DOHH2 (cell line): ENCODE results near the gene RBKS.

ENCODE experiments used
- H3F3A ChIP-seq: fragments of 200-600 bp; sonication (generic), shearing (Covaris generic); 2 replicates; pipeline ENCODE4 v1.6.0; 2016; ENCODE audit warnings: antibody characterized with exemption, mild to moderate bottlenecking; ENCODE audit not compliant: control insufficient read depth, insufficient read depth
- H3K27ac ChIP-seq: fragments of 200-600 bp; sonication (generic); 2 replicates; pipeline ENCODE4 v1.5.1; 2014; ENCODE audit warnings: low read depth, mild to moderate bottlenecking, low read length, moderate library complexity
- H3K27me3 ChIP-seq: fragments of 200-600 bp; sonication (generic); 2 replicates; pipeline ENCODE4 v1.6.1; 2014; ENCODE audit warnings: mild to moderate bottlenecking, low read length, mixed read lengths; ENCODE audit not compliant: control insufficient read depth
- H3K36me3 ChIP-seq: fragments of 200-600 bp; sonication (generic); 2 replicates; pipeline ENCODE4 v1.6.1; 2014; ENCODE audit warnings: mild to moderate bottlenecking, low read length, moderate library complexity, mixed read lengths; ENCODE audit not compliant: control insufficient read depth
- H3K4me1 ChIP-seq: fragments of 200-600 bp; sonication (generic); 2 replicates; pipeline ENCODE4 v1.6.1; 2014; ENCODE audit warnings: mild to moderate bottlenecking, low read length, mixed read lengths; ENCODE audit not compliant: control insufficient read depth
- H3K4me2 ChIP-seq: fragments of 200-600 bp; sonication (generic); 2 replicates; pipeline ENCODE4 v1.6.0; 2014; ENCODE audit warnings: mild to moderate bottlenecking, low read length, moderate library complexity
- H3K4me3 ChIP-seq: fragments of 200-600 bp; sonication (generic); 2 replicates; pipeline ENCODE4 v1.5.1; 2014; ENCODE audit warnings: mild to moderate bottlenecking, low read length, mixed read lengths
- H3K79me2 ChIP-seq: fragments of 200-600 bp; sonication (generic); 2 replicates; pipeline ENCODE4 v1.6.1; 2014; ENCODE audit warnings: mild to moderate bottlenecking, low read length, mixed read lengths; ENCODE audit not compliant: control insufficient read depth
- H3K9me2 ChIP-seq: fragments of 200-600 bp; sonication (generic); replicated peaks from 2 replicates; pipeline ENCODE4 v1.6.1; 2014; ENCODE audit warnings: mild to moderate bottlenecking, low read length, mixed read lengths; ENCODE audit not compliant: control insufficient read depth
- H3K9me3 ChIP-seq: fragments of 200-600 bp; sonication (generic); 2 replicates; pipeline ENCODE4 v1.6.1; 2014; ENCODE audit warnings: antibody characterized with exemption, low read length, mixed read lengths; ENCODE audit not compliant: control insufficient read depth, insufficient read depth
- H4K20me1 ChIP-seq: fragments of 200-600 bp; sonication (generic); 2 replicates; pipeline ENCODE4 v1.6.0; 2014; ENCODE audit warnings: low read depth, mild to moderate bottlenecking, antibody characterized with exemption, low read length, moderate library complexity; ENCODE audit not compliant: control insufficient read depth, insufficient read depth
- EZH2phosphoT487 ChIP-seq: fragments of 200-600 bp; sonication (generic); IDR thresholded peaks from 2 replicates; pipeline ENCODE4 v1.6.1; 2017; ENCODE audit warnings: borderline replicate concordance, mild to moderate bottlenecking, antibody characterized with exemption, low read length, moderate library complexity, mixed read lengths
- TF ChIP-seq, protein P1 (sequence below): fragments of 200-600 bp; sonication (generic); IDR thresholded peaks from one replicate; pipeline ENCODE4 v1.5.1; 2014; ENCODE audit warnings: antibody characterized with exemption, mild to moderate bottlenecking, low read depth, low read length; ENCODE audit not compliant: poor library complexity, severe bottlenecking

The RBKS gene

DNA sequence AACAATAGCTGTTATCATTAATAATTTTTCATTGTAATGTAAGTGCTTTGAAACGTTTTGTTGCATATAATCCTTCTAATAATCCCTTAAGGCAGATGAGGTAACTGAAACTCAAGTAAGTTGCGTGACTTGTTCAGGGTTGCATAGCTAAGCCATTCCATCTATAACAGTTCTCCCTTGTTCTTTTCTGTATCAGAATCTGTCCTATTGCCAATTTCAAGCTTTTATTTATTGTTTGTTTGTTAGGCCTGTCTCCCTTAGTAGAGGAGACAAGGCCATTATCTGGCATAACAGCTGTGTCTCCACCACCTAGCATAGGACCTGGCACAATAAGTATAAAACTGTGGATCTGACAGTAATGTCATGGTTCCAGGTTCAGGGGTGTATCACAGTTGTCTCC, 19.7 kb upstream of the RBKS start:
- H3K27me3 ChIP-seq: no peaks in the 10 kb centered on the region
- no peak overlapping the region for H3K27ac ChIP-seq
- H4K20me1 ChIP-seq: no peaks in the 10 kb centered on the region
- H3K36me3 ChIP-seq: no peaks in the 10 kb centered on the region
- H3K4me3 ChIP-seq: no peak overlapping the region
- H3K4me1 ChIP-seq: peaks cover 9% of the 10 kb centered on the region
- TF ChIP-seq, protein P1, sequence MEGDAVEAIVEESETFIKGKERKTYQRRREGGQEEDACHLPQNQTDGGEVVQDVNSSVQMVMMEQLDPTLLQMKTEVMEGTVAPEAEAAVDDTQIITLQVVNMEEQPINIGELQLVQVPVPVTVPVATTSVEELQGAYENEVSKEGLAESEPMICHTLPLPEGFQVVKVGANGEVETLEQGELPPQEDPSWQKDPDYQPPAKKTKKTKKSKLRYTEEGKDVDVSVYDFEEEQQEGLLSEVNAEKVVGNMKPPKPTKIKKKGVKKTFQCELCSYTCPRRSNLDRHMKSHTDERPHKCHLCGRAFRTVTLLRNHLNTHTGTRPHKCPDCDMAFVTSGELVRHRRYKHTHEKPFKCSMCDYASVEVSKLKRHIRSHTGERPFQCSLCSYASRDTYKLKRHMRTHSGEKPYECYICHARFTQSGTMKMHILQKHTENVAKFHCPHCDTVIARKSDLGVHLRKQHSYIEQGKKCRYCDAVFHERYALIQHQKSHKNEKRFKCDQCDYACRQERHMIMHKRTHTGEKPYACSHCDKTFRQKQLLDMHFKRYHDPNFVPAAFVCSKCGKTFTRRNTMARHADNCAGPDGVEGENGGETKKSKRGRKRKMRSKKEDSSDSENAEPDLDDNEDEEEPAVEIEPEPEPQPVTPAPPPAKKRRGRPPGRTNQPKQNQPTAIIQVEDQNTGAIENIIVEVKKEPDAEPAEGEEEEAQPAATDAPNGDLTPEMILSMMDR: no peak
- TF ChIP-seq EZH2phosphoT487: no peak
- no peaks in the 10 kb centered on the region; the same call in 1 of the 2 replicates for H3K79me2 ChIP-seq
- H3F3A ChIP-seq: no peaks in the 10 kb centered on the region
- no peaks in the 10 kb centered on the region for H3K9me2 ChIP-seq
- H3K4me2 ChIP-seq: no peak overlapping the region
- H3K9me3 ChIP-seq: no peaks in the 10 kb centered on the region

DNA sequence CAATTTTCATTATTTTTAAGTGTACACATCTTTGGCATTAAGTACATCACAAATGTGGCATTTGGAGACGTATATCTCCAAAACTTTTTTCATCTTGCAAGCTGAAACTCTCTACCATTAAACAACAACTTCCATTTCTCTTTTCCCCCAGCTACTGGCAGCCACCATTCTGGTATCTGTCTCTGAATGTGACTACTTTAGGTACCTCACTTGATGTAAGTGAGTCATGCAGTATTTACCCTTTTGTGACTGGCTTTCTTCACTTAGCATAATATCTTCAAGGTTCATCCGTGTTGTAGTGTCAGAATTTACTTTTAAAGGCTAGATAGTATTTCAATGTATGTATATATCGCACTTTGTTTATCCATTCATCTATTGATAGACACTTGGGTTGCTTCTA, 17.4 kb upstream of the RBKS start:
- Histone ChIP-seq H3K9me2 (no peaks in the 10 kb centered on the region), H4K20me1 (no peaks in the 10 kb centered on the region), H3K4me3 (no peak overlapping the region), H3K4me2 (no peak overlapping the region), H3K27ac (no peak overlapping the region), H3K27me3 (no peaks in the 10 kb centered on the region), H3K79me2 (no peaks in the 10 kb centered on the region; the same call in 1 of the 2 replicates), H3F3A (no peaks in the 10 kb centered on the region), H3K9me3 (no peaks in the 10 kb centered on the region), H3K36me3 (0 out of 2 replicates have a peak, but pooled peaks cover 2% of the 10 kb centered on the region), H3K4me1 (peaks cover 9% of the 10 kb centered on the region)
- TF ChIP-seq, protein P1: no peak
- TF ChIP-seq EZH2phosphoT487: no peak

DNA sequence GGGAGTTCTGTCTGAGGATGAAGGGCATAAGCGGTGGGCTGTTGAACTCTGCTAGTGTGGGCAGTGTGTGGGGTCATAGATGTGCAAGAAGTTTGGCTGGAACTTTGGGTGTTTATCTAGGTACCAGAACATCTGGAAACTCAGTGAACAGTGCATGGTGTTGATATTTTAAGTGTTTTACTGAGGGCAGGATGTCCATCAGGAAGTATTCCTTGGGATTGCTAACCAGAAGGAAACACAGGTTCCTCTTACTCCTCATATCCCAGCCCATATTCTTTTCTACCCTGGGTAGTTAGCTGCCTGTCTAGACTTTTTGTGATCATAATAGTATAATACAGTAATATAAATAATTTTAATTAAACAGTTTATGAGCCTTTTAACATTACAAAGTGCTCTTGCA, 15.9 kb upstream of the RBKS start:
- Histone ChIP-seq H3K36me3 (peaks cover 10% of the 10 kb centered on the region), H4K20me1 (no peaks in the 10 kb centered on the region), H3K27ac (no peak overlapping the region), H3K9me3 (no peaks in the 10 kb centered on the region), H3K4me2 (no peak overlapping the region), H3K9me2 (no peaks in the 10 kb centered on the region), H3K79me2 (no peaks in the 10 kb centered on the region; the same call in 1 of the 2 replicates), H3F3A (no peaks in the 10 kb centered on the region), H3K27me3 (no peaks in the 10 kb centered on the region), H3K4me3 (no peak overlapping the region), H3K4me1 (peaks cover 4% of the 10 kb centered on the region)
- TF ChIP-seq EZH2phosphoT487: no peak
- TF ChIP-seq, protein P1: no peak

DNA sequence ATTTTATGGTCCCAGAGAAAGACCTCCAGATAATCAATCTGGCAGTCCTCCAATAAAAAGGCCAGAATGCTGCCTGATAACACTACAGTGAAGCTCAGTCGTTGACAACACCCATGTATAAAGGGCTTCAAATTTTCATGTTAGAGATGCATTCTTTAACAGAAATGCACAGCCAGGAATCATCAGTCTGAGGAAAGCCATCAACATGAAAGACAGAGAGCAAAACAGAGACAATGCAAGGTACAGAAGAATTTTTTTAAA, 14.1 kb upstream of the RBKS start:
- Histone ChIP-seq H3K27ac (no peak overlapping the region), H3K79me2 (no peaks in the 10 kb centered on the region; the same call in 1 of the 2 replicates), H3K4me1 (no peaks in the 10 kb centered on the region), H3K36me3 (peaks cover 10% of the 10 kb centered on the region), H3K27me3 (no peaks in the 10 kb centered on the region), H3K4me2 (no peak overlapping the region), H4K20me1 (no peaks in the 10 kb centered on the region), H3F3A (no peaks in the 10 kb centered on the region), H3K9me2 (no peaks in the 10 kb centered on the region), H3K4me3 (no peak overlapping the region), H3K9me3 (no peaks in the 10 kb centered on the region)
- TF ChIP-seq, protein P1: no peak
- TF ChIP-seq EZH2phosphoT487: no peak
